GM12865 (cell line): Measurements from ENCODE around the gene PAX8.

Experiments used
- DNase-seq: peaks from one replicate; pipeline ENCODE4 v3.0.0; 2010; ENCODE audit warnings: low read depth
- H3K4me3 ChIP-seq: 2 replicates; pipeline ENCODE4 v1.5.1; 2011; ENCODE audit warnings: mild to moderate bottlenecking, low read depth, low read length, control low read depth
- CTCF ChIP-seq: IDR thresholded peaks from 2 replicates; pipeline ENCODE4 v1.5.1; 2011; ENCODE audit warnings: low read length, control low read depth, low read depth, inconsistent platforms; ENCODE audit not compliant: insufficient read depth; ENCODE audit errors: missing control alignments

The PAX8 gene

DNA sequence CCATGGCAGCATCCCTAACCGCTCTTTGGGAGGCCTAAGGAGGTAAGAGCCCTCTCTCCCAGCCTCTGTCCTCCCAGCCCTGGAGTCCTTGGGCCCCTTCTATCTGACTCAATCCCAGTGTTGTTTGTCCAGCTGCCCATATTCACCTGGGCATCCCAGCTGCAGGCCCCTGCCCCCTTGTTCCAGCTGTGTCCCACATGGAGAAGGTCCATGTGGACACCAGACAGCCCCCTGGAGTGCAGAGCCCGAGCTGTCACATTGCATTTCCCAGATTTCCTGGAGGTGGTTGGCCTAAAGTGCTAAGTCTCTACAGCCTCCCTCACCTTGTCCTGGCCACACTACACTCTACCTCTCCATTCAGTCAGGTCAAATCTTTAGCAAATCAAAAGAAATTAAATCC is 62.4 kb downstream of the PAX8 start:
- H3K4me3 ChIP-seq = no peak overlapping the region
- DNase-seq = no peak
- TF ChIP-seq CTCF = no peak

GRCh38 chr2:113215056-113215455 is 63.7 kb downstream of the PAX8 start:
- DNase-seq = no peak
- H3K4me3 ChIP-seq = no peak overlapping the region
- no peak for TF ChIP-seq CTCF

GRCh38 chr2:113214141-113214540 is 64.6 kb downstream of the PAX8 start:
- no peak for TF ChIP-seq CTCF

GRCh38 chr2:113213061-113213930 is 65.4 kb downstream of the PAX8 start:
- no peak overlapping the region for H3K4me3 ChIP-seq
- DNase-seq = no peak
- no peak for TF ChIP-seq CTCF

More at GRCh38 chr2:113214141-113214540, 64.6 kb downstream of the PAX8 start:
- no peak for DNase-seq
- no peak overlapping the region for H3K4me3 ChIP-seq

GRCh38 chr2:113212245-113213060 is 66.3 kb downstream of the PAX8 start:
- TF ChIP-seq CTCF = no peak
- no peak for DNase-seq
- no peak overlapping the region for H3K4me3 ChIP-seq

- no peak for TF ChIP-seq CTCF
- no peak overlapping the region for H3K4me3 ChIP-seq
- no peak for DNase-seq
Observed at GRCh38 chr2:113211226-113212105, 67.3 kb downstream of the PAX8 start.
